ENCODE measurements around the gene RBM23. TPM values are rescaled to one million over a fixed set of nuclear protein-coding genes. Genes with fewer than 3 reads are reported as not detected.

The RBM23 gene
- total and polyA plus RNA-seq, 2 of the 8 experiments (the other 6 are each of a cell fraction or from before 2014, with no cell fraction given) = 41.2 to 43.3 TPM

- POLR2A ChIA-PET (ENCODE audit: partially characterized antibody) = interaction anchor here (0.8 to 4.2 kb wide), 10 partner anchors 9 to 77 kb away, joined by 3 to 14 read pairs (median 4); no protein-coding TSS in a partner anchor
- no peak overlapping the region for H2AK5ac ChIP-seq (ENCODE audit: low read depth, low read length)
- H3K14ac ChIP-seq (ENCODE audit: insufficient read length) = no peak overlapping the region
- H2BK120ac ChIP-seq (replicated peaks; ENCODE audit: low read depth, low read length) = no peak overlapping the region
- 73% methylated on average over 3 of the region's 3 CpGs; no CpG with 5 or more reads in 1 of the 2 experiments for WGBS, 2 experiments (ENCODE audit: extremely low coverage in 1 of 2, insufficient coverage in 1 of 2, insufficient read length in 1 of 2, insufficient replicate concordance in 2 of 2, low coverage in 1 of 2, low lambda C conversion rate in 2 of 2, missing lambda C conversion rate in 1 of 2)
- H4K5ac ChIP-seq (ENCODE audit: insufficient read length, low read depth, low read length) = no peak overlapping the region
- H4K20me1 ChIP-seq (replicated peaks in 1 of 2; ENCODE audit: control insufficient read depth in 1 of 2, insufficient read depth in 2 of 2, low read length in 2 of 2) = peaks cover 5 to 10% of the 10 kb centered on the region in 2 experiments
- no peak overlapping the region for H4K8ac ChIP-seq (ENCODE audit: extremely low read depth, insufficient read depth, low read length)
- peaks cover 0 to 8% (median 4%) of the 10 kb centered on the region in 4 experiments; a peak in 2 of 7 replicates for H3K4me1 ChIP-seq (replicated peaks in 1 of 4; ENCODE audit: control insufficient read depth in 3 of 4, insufficient read depth in 4 of 4, low read length in 3 of 4)
- H2BK20ac ChIP-seq (ENCODE audit: low read length) = no peak overlapping the region
- no peaks in the 10 kb centered on the region for H3K9me3 ChIP-seq (ENCODE audit: insufficient read depth in 2 of 2, low read depth in 1 of 2, low read length in 1 of 2)
- H3K27ac ChIP-seq (ENCODE audit: low read depth, low read length) = no peak overlapping the region
- no peak overlapping the region for H2AFZ ChIP-seq (ENCODE audit: low read length)
- no peak for FAIRE-seq
- H3K23me2 ChIP-seq (ENCODE audit: low read depth, low read length) = no peaks in the 10 kb centered on the region
- peaks cover 10 to 35% (median 28%) of the 10 kb centered on the region in 4 experiments for H3K27me3 ChIP-seq (replicated peaks in 1 of 4; ENCODE audit: control insufficient read depth in 3 of 4, extremely low read depth in 1 of 4, insufficient read depth in 3 of 4, low read length in 3 of 4)
- H3K18ac ChIP-seq (ENCODE audit: extremely low read depth, low read length) = no peak overlapping the region
- H3K4me3 ChIP-seq (ENCODE audit: extremely low read depth in 1 of 4, insufficient read depth in 2 of 4, low read depth in 3 of 4, low read length in 4 of 4) = no peak overlapping the region
- no peak overlapping the region for H3K23ac ChIP-seq (ENCODE audit: insufficient read length)
- H3K56ac ChIP-seq (replicated peaks; ENCODE audit: insufficient read length, low read depth, low read length) = no peak overlapping the region
- CTCF ChIA-PET (ENCODE audit: partially characterized antibody) = interaction anchor here (0.7 to 14.2 kb wide), 13 partner anchors 10 to 341 kb away, joined by 3 to 158 read pairs (median 4); partner anchors contain the start of genes LRP10 and REM2
- no peak for TF ChIP-seq ZNF274 (IDR thresholded peaks at IDR 0.05; ENCODE audit: borderline replicate concordance, extremely low read depth, low read length)
- H2BK15ac ChIP-seq (ENCODE audit: low read length) = no peak overlapping the region
- H3K79me1 ChIP-seq (ENCODE audit: low read depth, low read length) = no peaks in the 10 kb centered on the region
- no peak overlapping the region for H2BK12ac ChIP-seq (ENCODE audit: low read depth, low read length)
- no peaks in the 10 kb centered on the region for H3K79me2 ChIP-seq (ENCODE audit: control insufficient read depth in 1 of 2, insufficient read depth in 2 of 2, low read length in 2 of 2)
- no peak overlapping the region for H3K4me2 ChIP-seq (ENCODE audit: insufficient read depth in 1 of 2, low read depth in 2 of 2, low read length in 2 of 2)
- no peak overlapping the region for H4K91ac ChIP-seq (replicated peaks; ENCODE audit: insufficient read length, low read length)
- H3K4ac ChIP-seq (replicated peaks; ENCODE audit: insufficient read length, low read depth, low read length) = no peak overlapping the region
- no peak overlapping the region for H2BK5ac ChIP-seq (ENCODE audit: low read depth, low read length)
- H3K9ac ChIP-seq (replicated peaks in 1 of 4; ENCODE audit: extremely low read depth in 1 of 4, low read depth in 3 of 4, low read length in 3 of 4) = no peak overlapping the region
- H3K36me3 ChIP-seq (ENCODE audit: control insufficient read depth in 2 of 4, insufficient read depth in 4 of 4, low read length in 3 of 4) = peaks cover 5 to 10% (median 8%) of the 10 kb centered on the region in 4 experiments; a peak in 6 of 8 replicates
- no peak for DNase-seq (ENCODE audit: low read depth in 1 of 2, low spot score in 2 of 2)
Measured at GRCh38 chr14:22896760-22897159, 22.2 kb downstream of the RBM23 start.
